GM18873 (cell line): ENCODE measurements around the gene DCANP1.
"Not testable (repeated sequence)": the region's sequence is repeated elsewhere in the genome, so short reads cannot be mapped to it uniquely, and the experiment has no call there.

Experiments
- ATAC-seq: cut with Tn5 transposase; IDR thresholded peaks from one replicate; pipeline ENCODE4 v1.9.1; 2021; ENCODE audit warnings: mild to moderate bottlenecking, moderate library complexity, moderate number of reproducible peaks; ENCODE audit not compliant: unreplicated experiment, low FRiP score

The DCANP1 gene

GRCh38 chr5:135447298-135447929, at the start of gene DCANP1:
Gene DCANP1, minus strand, starts transcription at chr5:135447348. Its CDS starts 240 bp downstream, at chr5:135447108.
- ATAC-seq, result no peak

GRCh38 chr5:135495531-135495930, 48.4 kb upstream of the DCANP1 start:
- ATAC-seq, result not testable (repeated sequence)

- ATAC-seq, result no peak
Measured at GRCh38 chr5:135494196-135494595, 47.0 kb upstream of the DCANP1 start.

- ATAC-seq, result no peak
Measured at GRCh38 chr5:135493406-135494180, 46.4 kb upstream of the DCANP1 start.

GRCh38 chr5:135492319-135492626, 45.1 kb upstream of the DCANP1 start:
- ATAC-seq, result no peak

GRCh38 chr5:135491552-135492318, 44.6 kb upstream of the DCANP1 start:
- ATAC-seq, result no peak

- no peak for ATAC-seq
Measured at GRCh38 chr5:135491038-135491551, 43.9 kb upstream of the DCANP1 start.

- no peak for ATAC-seq
Measured at GRCh38 chr5:135490245-135491037, 43.3 kb upstream of the DCANP1 start.

GRCh38 chr5:135489466-135490244, 42.5 kb upstream of the DCANP1 start:
- ATAC-seq, result no peak

- no peak for ATAC-seq
Measured at GRCh38 chr5:135488727-135489465, 41.7 kb upstream of the DCANP1 start.

GRCh38 chr5:135487839-135488514, 40.8 kb upstream of the DCANP1 start:
- no peak for ATAC-seq

GRCh38 chr5:135487037-135487395, 39.9 kb upstream of the DCANP1 start:
- no peak for ATAC-seq

- no peak for ATAC-seq
Measured at GRCh38 chr5:135486131-135487036, 39.2 kb upstream of the DCANP1 start.

GRCh38 chr5:135484674-135485086, 37.5 kb upstream of the DCANP1 start:
- no peak for ATAC-seq

- no peak for ATAC-seq
Measured at GRCh38 chr5:135483254-135483653, 36.1 kb upstream of the DCANP1 start.

GRCh38 chr5:135482381-135482933, 35.3 kb upstream of the DCANP1 start:
- no peak for ATAC-seq

GRCh38 chr5:135481909-135482311, 34.8 kb upstream of the DCANP1 start:
- ATAC-seq, result no peak
